Neuron (in vitro differentiated cells): ENCODE results near the gene ERCC3.
"Not testable (repeated sequence)": the region's sequence is repeated elsewhere in the genome, so short reads cannot be mapped to it uniquely, and the experiment has no call there.

Experiments
- H2AFZ ChIP-seq: one replicate; pipeline ENCODE4 v1.6.1; 2013; ENCODE audit warnings: low read depth, mild to moderate bottlenecking, inconsistent platforms, low read length, moderate library complexity
- H3K27me3 ChIP-seq: one replicate; pipeline ENCODE4 v1.6.1; 2013; ENCODE audit warnings: low read length; ENCODE audit not compliant: insufficient read depth
- H3K36me3 ChIP-seq: one replicate; pipeline ENCODE4 v1.6.1; 2013; ENCODE audit warnings: low read length; ENCODE audit not compliant: insufficient read depth
- H3K4me1 ChIP-seq: one replicate; pipeline ENCODE4 v1.6.1; 2013; ENCODE audit warnings: low read length; ENCODE audit not compliant: insufficient read depth
- H3K4me3 ChIP-seq: 2 replicates; pipeline ENCODE4 v1.5.1; 2013; ENCODE audit warnings: mild to moderate bottlenecking, low read length, moderate library complexity
- H3K9me3 ChIP-seq: one replicate; pipeline ENCODE4 v1.6.1; 2013; ENCODE audit warnings: low read length

The ERCC3 gene

GRCh38 chr2:127231130-127231865 is 62.6 kb downstream of the ERCC3 start:
- no peaks in the 10 kb centered on the region for H3K36me3 ChIP-seq
- no peak overlapping the region for H2AFZ ChIP-seq
- no peaks in the 10 kb centered on the region for H3K4me1 ChIP-seq
- H3K9me3 ChIP-seq: no peaks in the 10 kb centered on the region
- H3K27me3 ChIP-seq: no peaks in the 10 kb centered on the region
- H3K4me3 ChIP-seq: no peak overlapping the region

GRCh38 chr2:127229555-127229954 is 64.4 kb downstream of the ERCC3 start:
- H3K9me3 ChIP-seq: no peaks in the 10 kb centered on the region
- no peaks in the 10 kb centered on the region for H3K27me3 ChIP-seq
- no peak overlapping the region for H2AFZ ChIP-seq
- no peaks in the 10 kb centered on the region for H3K36me3 ChIP-seq
- no peak overlapping the region for H3K4me3 ChIP-seq
- no peaks in the 10 kb centered on the region for H3K4me1 ChIP-seq

- no peak overlapping the region for H3K4me3 ChIP-seq
Measured at GRCh38 chr2:127228102-127228501, 65.8 kb downstream of the ERCC3 start.

GRCh38 chr2:127227264-127227660 is 66.7 kb downstream of the ERCC3 start:
- not testable (repeated sequence) for H3K36me3 ChIP-seq, H3K4me3 ChIP-seq, H3K9me3 ChIP-seq, H3K27me3 ChIP-seq, H2AFZ ChIP-seq, H3K4me1 ChIP-seq

More at GRCh38 chr2:127228102-127228501, 65.8 kb downstream of the ERCC3 start:
- Histone ChIP-seq H2AFZ (no peak overlapping the region), H3K4me1 (no peaks in the 10 kb centered on the region), H3K9me3 (no peaks in the 10 kb centered on the region), H3K36me3 (no peaks in the 10 kb centered on the region), H3K27me3 (no peaks in the 10 kb centered on the region)

- H3K4me1 ChIP-seq: no peaks in the 10 kb centered on the region
- H2AFZ ChIP-seq: no peak overlapping the region
- H3K36me3 ChIP-seq: no peaks in the 10 kb centered on the region
- no peaks in the 10 kb centered on the region for H3K9me3 ChIP-seq
- no peaks in the 10 kb centered on the region for H3K27me3 ChIP-seq
- no peak overlapping the region for H3K4me3 ChIP-seq
Measured at GRCh38 chr2:127226520-127227263, 67.3 kb downstream of the ERCC3 start.

- Histone ChIP-seq H3K4me1 (no peaks in the 10 kb centered on the region), H3K27me3 (no peaks in the 10 kb centered on the region), H3K36me3 (no peaks in the 10 kb centered on the region), H3K9me3 (no peaks in the 10 kb centered on the region), H3K4me3 (no peak overlapping the region), H2AFZ (no peak overlapping the region)
Measured at GRCh38 chr2:127226132-127226519, 67.8 kb downstream of the ERCC3 start.

- Histone ChIP-seq H3K27me3 (no peaks in the 10 kb centered on the region), H3K4me3 (no peak overlapping the region), H3K4me1 (peaks cover 2% of the 10 kb centered on the region), H2AFZ (no peak overlapping the region), H3K9me3 (no peaks in the 10 kb centered on the region), H3K36me3 (no peaks in the 10 kb centered on the region)
Measured at GRCh38 chr2:127225186-127225960, 68.6 kb downstream of the ERCC3 start.

- H3K4me1 ChIP-seq, H3K9me3 ChIP-seq, H3K4me3 ChIP-seq, H3K27me3 ChIP-seq, H2AFZ ChIP-seq, H3K36me3 ChIP-seq: not testable (repeated sequence)
Measured at GRCh38 chr2:127224135-127224534, 69.8 kb downstream of the ERCC3 start.

GRCh38 chr2:127220768-127221527 is 73.0 kb downstream of the ERCC3 start:
- Histone ChIP-seq H2AFZ (peak overlapping the region; percentile 59), H3K4me1 (peaks cover 2% of the 10 kb centered on the region)

GRCh38 chr2:127220102-127220767 is 73.7 kb downstream of the ERCC3 start, which contains the start of gene CYP27C1:
CYP27C1 (minus strand) TSS chr2:127220299; CDS start chr2:127220270, 29 bp downstream.
- Histone ChIP-seq H3K9me3 (no peaks in the 10 kb centered on the region), H3K36me3 (no peaks in the 10 kb centered on the region), H3K27me3 (no peaks in the 10 kb centered on the region)

More at GRCh38 chr2:127220768-127221527, 73.0 kb downstream of the ERCC3 start:
- H3K27me3 ChIP-seq: no peaks in the 10 kb centered on the region
- peak overlapping the region; percentile 83 for H3K4me3 ChIP-seq
- H3K9me3 ChIP-seq: no peaks in the 10 kb centered on the region
- no peaks in the 10 kb centered on the region for H3K36me3 ChIP-seq

GRCh38 chr2:127219171-127220070 is 74.5 kb downstream of the ERCC3 start:
- Histone ChIP-seq H3K27me3 (no peaks in the 10 kb centered on the region), H3K4me1 (peaks cover 2% of the 10 kb centered on the region), H3K36me3 (no peaks in the 10 kb centered on the region), H3K4me3 (peak overlapping the region; percentile 83), H3K9me3 (no peaks in the 10 kb centered on the region), H2AFZ (peak overlapping the region; percentile 59)

More at GRCh38 chr2:127220102-127220767, 73.7 kb downstream of the ERCC3 start, which contains the start of gene CYP27C1:
- H2AFZ ChIP-seq: peak within 1 kb of the TSS; percentile 59
- peak within 1 kb of the TSS; percentile 83 for H3K4me3 ChIP-seq
- peaks cover 2% of the 10 kb centered on the region for H3K4me1 ChIP-seq
